CD4-positive, alpha-beta T cell (primary cell): ENCODE measurements around the gene PEF1. TPM values are rescaled to one million over a fixed set of nuclear protein-coding genes. Genes with fewer than 3 reads are reported as not detected.

Experiments
- ATAC-seq: fragments of 200-7000 bp; cut with Tn5 transposase; one replicate; pipeline ENCODE4 v1.10.0; 2022; ENCODE audit warnings: mild to moderate bottlenecking; ENCODE audit not compliant: poor library complexity
- CTCF ChIA-PET: fragments of 350-600 bp; sonication (Branson Sonifier 250); formaldehyde crosslinking; loops from one replicate; lab custom pipeline; 2021; ENCODE audit warnings: antibody characterized with exemption, inconsistent platforms; lab: Charles Lee
- POLR2A ChIA-PET: fragments of 350-600 bp; sonication (Branson Sonifier 250); formaldehyde crosslinking; loops from one replicate; lab custom pipeline; 2021; ENCODE audit warnings: antibody characterized with exemption, inconsistent platforms; lab: Charles Lee
- DNase-seq, 14 experiments: peaks; one replicate each; pipeline ENCODE4 v3.0.0-alpha.2; 2013 to 2020; ENCODE audit warnings: mixed read lengths in 2 of 14
- H3K27ac ChIP-seq, 2 donors: one replicate each; pipeline versions ENCODE4 v1.5.1 to v1.7.0; 2013; ENCODE audit warnings: low read length in 2 of 2, low read depth in 1 of 2, mild to moderate bottlenecking in 1 of 2
- H3K27me3 ChIP-seq, 2 experiments: 1 replicate in 1 of 2; 2 replicates in 1 of 2; pipeline versions ENCODE4 v1.6.1 to v1.7.0; 2013; ENCODE audit warnings: low read length in 2 of 2, control low read depth in 1 of 2, mild to moderate bottlenecking in 1 of 2, moderate library complexity in 1 of 2; ENCODE audit not compliant: insufficient read depth in 2 of 2, control insufficient read depth in 1 of 2
- H3K36me3 ChIP-seq: one replicate; pipeline ENCODE4 v1.6.1; 2013; ENCODE audit warnings: low read length, control low read depth; ENCODE audit not compliant: insufficient read depth
- H3K4me1 ChIP-seq: one replicate; pipeline ENCODE4 v1.6.1; 2013; ENCODE audit warnings: low read length, control low read depth; ENCODE audit not compliant: insufficient read depth
- H3K4me3 ChIP-seq: one replicate; pipeline ENCODE4 v1.5.1; 2013; ENCODE audit warnings: mild to moderate bottlenecking, low read length, moderate library complexity
- H3K9me3 ChIP-seq, 2 experiments: 1 replicate in 1 of 2; 2 replicates in 1 of 2; pipeline versions ENCODE4 v1.6.1 to v1.7.0; 2013; ENCODE audit warnings: low read length in 2 of 2, mild to moderate bottlenecking in 2 of 2, control low read depth in 1 of 2, moderate library complexity in 1 of 2; ENCODE audit not compliant: control insufficient read depth in 1 of 2, insufficient read depth in 1 of 2
- H3K27ac Mint-ChIP-seq: one replicate; pipeline ENCODE4 v1.8.0; 2020; ENCODE audit warnings: mixed read lengths
- H3K27me3 Mint-ChIP-seq: one replicate; pipeline ENCODE4 v1.8.0; 2021; ENCODE audit warnings: mixed read lengths
- H3K36me3 Mint-ChIP-seq: one replicate; pipeline ENCODE4 v1.8.0; 2021; ENCODE audit warnings: low read depth, mixed read lengths
- H3K4me1 Mint-ChIP-seq: one replicate; pipeline ENCODE4 v1.8.0; 2021; ENCODE audit warnings: low read depth, mixed read lengths
- H3K4me3 Mint-ChIP-seq: one replicate; pipeline ENCODE4 v1.8.0; 2020; ENCODE audit warnings: mild to moderate bottlenecking, mixed read lengths
- H3K9me3 Mint-ChIP-seq: one replicate; pipeline ENCODE4 v1.8.0; 2020; ENCODE audit warnings: mixed read lengths
- CTCF ChIP-seq: fragments of 200-600 bp; IDR thresholded peaks from one replicate; pipeline ENCODE4 v1.8.0; 2022; ENCODE audit warnings: antibody characterized with exemption, mild to moderate bottlenecking
- intact Hi-C, 2 experiments: fragments of 100-400 bp; cut with DNase I in 1 of 2; cut with micrococcal nuclease in 1 of 2; formaldehyde crosslinking; loops; one replicate each; pipeline versions ENCODE4 v1.15.1 to v1.9.0; 2023 to 2025; cut with DNase I, micrococcal nuclease
- total RNA-seq, 174 experiments: library from RNA in 2 of 174; stranded (reverse) in 2 of 174; gene quantifications; one replicate each; pipeline ENCODE4 v1.2.3 and lab custom pipeline; 2021 to 2026

Gene PEF1
- total RNA-seq, 2 experiments from 2014 or later = 42.3 to 45.9 TPM

GRCh38 chr1:31665234-31665878, 20.7 kb upstream of the PEF1 start:
- ATAC-seq (no peak), DNase-seq (no peak)
- H3K27ac ChIP-seq = no peak overlapping the region
- no peak for TF ChIP-seq CTCF
- intact Hi-C loops = loop anchor here in 1 of 2 experiments (10.0 kb wide), 1 partner anchor 749 kb away; no protein-coding TSS in a partner anchor
- peaks cover 15% of the 10 kb centered on the region for H3K27me3 Mint-ChIP-seq
- H3K36me3 ChIP-seq = no peaks in the 10 kb centered on the region
- no peaks in the 10 kb centered on the region for H3K9me3 Mint-ChIP-seq
- H3K4me3 Mint-ChIP-seq = no peak overlapping the region
- ChIA-PET POLR2A (interaction anchor here (1.2 kb wide), 1 partner anchor 124 kb away, joined by 4 read pairs; no protein-coding TSS in a partner anchor), CTCF (interaction anchor here (2.7 kb wide), 1 partner anchor 123 kb away, joined by 16 read pairs; no protein-coding TSS in a partner anchor)
- no peak overlapping the region for H3K27ac Mint-ChIP-seq
- H3K9me3 ChIP-seq = no peaks in the 10 kb centered on the region
- H3K27me3 ChIP-seq = peaks cover 4 to 11% of the 10 kb centered on the region in 2 experiments
- H3K4me3 ChIP-seq = no peak overlapping the region
- peaks cover 9% of the 10 kb centered on the region for H3K4me1 Mint-ChIP-seq
- H3K4me1 ChIP-seq = peaks cover 8% of the 10 kb centered on the region
- H3K36me3 Mint-ChIP-seq = no peaks in the 10 kb centered on the region

- CTCF ChIA-PET = interaction anchor here (2.7 kb wide), 1 partner anchor 124 kb away, joined by 16 read pairs; no protein-coding TSS in a partner anchor
- no peak overlapping the region for H3K4me3 ChIP-seq
- H3K36me3 ChIP-seq = no peaks in the 10 kb centered on the region
- ATAC-seq (no peak), DNase-seq (no peak)
- POLR2A ChIA-PET = interaction anchor here (1.2 kb wide), 1 partner anchor 125 kb away, joined by 4 read pairs; no protein-coding TSS in a partner anchor
- TF ChIP-seq CTCF = no peak
- intact Hi-C loops = loop anchor here (1.0 to 10.0 kb wide), 6 partner anchors 125 to 750 kb away; no protein-coding TSS in a partner anchor
- Mint-ChIP-seq H3K9me3 (no peaks in the 10 kb centered on the region), H3K27me3 (peaks cover 7% of the 10 kb centered on the region), H3K4me1 (peaks cover 2% of the 10 kb centered on the region), H3K4me3 (no peak overlapping the region), H3K27ac (no peak overlapping the region), H3K36me3 (no peaks in the 10 kb centered on the region)
- no peaks in the 10 kb centered on the region for H3K9me3 ChIP-seq
- no peak overlapping the region for H3K27ac ChIP-seq
- peaks cover under 1% of the 10 kb centered on the region for H3K4me1 ChIP-seq
- peaks cover 0 to 5% of the 10 kb centered on the region in 2 experiments for H3K27me3 ChIP-seq
Observed at GRCh38 chr1:31664528-31664927, 19.9 kb upstream of the PEF1 start.

- H3K9me3 Mint-ChIP-seq = no peaks in the 10 kb centered on the region
- no peaks in the 10 kb centered on the region for H3K9me3 ChIP-seq
- CTCF ChIA-PET = interaction anchor here (2.7 kb wide), 1 partner anchor 125 kb away, joined by 16 read pairs; no protein-coding TSS in a partner anchor
- DNase-seq (peak in 13 of 14 experiments; percentile 23 to 72 (median 54)), ATAC-seq (peak; percentile 54)
- H3K4me1 Mint-ChIP-seq = no peaks in the 10 kb centered on the region
- H3K27ac ChIP-seq = no peak overlapping the region
- no peak overlapping the region for H3K4me3 Mint-ChIP-seq
- H3K4me1 ChIP-seq = no peaks in the 10 kb centered on the region
- intact Hi-C loops = loop anchor here (1.0 to 10.0 kb wide), 7 partner anchors 125 to 751 kb away; no protein-coding TSS in a partner anchor
- no peaks in the 10 kb centered on the region for H3K36me3 ChIP-seq
- TF ChIP-seq CTCF = peak; percentile 80
- POLR2A ChIA-PET = interaction anchor here (1.2 kb wide), 1 partner anchor 126 kb away, joined by 4 read pairs; no protein-coding TSS in a partner anchor
- no peaks in the 10 kb centered on the region for H3K27me3 ChIP-seq
- no peak overlapping the region for H3K27ac Mint-ChIP-seq
- H3K36me3 Mint-ChIP-seq = no peaks in the 10 kb centered on the region
- H3K4me3 ChIP-seq = no peak overlapping the region
- no peaks in the 10 kb centered on the region for H3K27me3 Mint-ChIP-seq
Observed at GRCh38 chr1:31663622-31664452, 19.2 kb upstream of the PEF1 start.
